Activated T-cell treated with anti-CD3 and anti-CD28 coated beads, Interleukin-2, amount 50 U/mL, for 48 hours (primary cell): ENCODE measurements around the gene PRKAA2.
"Not testable (repeated sequence)": the region's sequence is repeated elsewhere in the genome, so short reads cannot be mapped to it uniquely, and the experiment has no call there.

Source experiments
- DNase-seq, 2 experiments: peaks; one replicate each; pipeline ENCODE4 v3.0.0-alpha.2; 2020

Gene PRKAA2

DNA sequence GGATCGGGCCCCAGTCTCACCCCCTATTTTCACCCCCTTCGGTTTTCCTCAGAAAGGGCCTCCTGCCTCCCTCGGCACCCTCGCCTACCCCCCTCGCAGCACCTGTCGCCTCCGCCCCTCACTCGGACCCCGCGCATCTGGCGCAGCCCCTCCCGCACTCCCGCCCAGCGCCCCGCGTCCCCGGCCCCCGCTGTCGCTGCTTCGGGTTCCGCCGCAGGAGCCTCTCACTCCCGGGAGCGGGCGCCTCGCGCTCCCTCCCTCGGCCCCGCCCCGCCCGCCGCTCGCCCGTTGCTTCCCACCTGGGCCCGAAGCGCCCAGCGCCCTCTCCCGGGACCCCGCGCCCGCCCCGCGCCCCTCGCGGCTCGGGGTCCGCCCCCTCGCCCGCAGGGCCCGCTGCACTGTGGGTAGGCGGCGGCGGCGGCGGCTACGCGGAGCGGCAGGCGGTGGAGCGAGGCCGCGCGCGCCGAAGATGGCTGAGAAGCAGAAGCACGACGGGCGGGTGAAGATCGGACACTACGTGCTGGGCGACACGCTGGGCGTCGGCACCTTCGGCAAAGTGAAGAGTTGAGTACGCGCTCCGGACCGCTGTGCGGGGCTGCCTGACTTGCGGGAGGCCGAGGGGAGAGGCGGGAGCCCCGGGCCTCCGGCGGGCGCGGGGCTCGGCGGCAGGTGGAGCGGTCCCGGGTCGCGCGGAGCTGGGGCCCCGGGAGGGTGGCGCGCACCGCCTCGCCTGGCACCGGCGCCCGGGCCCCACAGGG is at the start of gene PRKAA2:
Gene PRKAA2 (plus strand): TSS at position 396 of the 758 bp plus-strand sequence. CDS start 74 bp downstream, at position 470.
- peak; percentile 17 to 27 for DNase-seq

DNA sequence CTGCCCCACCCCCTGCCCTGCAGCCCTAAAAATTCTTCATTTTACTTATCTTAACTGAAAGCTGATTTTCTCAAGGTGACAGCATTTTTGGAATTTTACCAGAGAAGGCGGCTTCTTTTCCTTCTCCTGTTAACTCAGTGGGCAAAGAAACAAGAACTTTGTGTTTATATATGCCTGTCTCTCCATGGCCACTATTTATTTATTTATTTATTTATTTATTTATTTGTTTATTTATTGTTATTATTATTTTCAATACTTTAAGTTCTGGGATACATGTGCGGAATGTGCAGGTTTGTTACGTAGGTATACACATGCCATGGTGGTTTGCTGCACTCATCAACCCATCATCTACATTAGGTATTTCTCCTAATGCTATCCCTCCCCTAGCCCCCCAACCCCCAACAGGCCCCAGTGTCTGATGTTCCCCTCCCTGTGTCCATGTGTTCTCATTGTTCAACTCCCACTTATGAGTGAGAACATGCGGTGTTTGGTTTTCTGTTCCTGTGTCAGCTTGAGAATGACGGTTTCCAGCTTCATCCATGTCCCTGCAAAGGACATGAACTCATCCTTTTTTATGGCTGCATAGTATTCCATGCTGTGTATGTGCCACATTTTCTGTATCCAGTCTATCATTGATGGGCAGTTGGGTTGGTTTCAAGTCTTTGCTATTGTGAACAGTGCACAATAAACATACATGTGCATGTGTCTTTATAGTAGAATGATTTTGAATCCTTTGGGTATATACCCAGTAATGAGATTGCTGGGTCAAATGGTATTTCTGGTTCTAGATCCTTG is 49.5 kb upstream of the PRKAA2 start:
- not testable (repeated sequence) for DNase-seq

DNA sequence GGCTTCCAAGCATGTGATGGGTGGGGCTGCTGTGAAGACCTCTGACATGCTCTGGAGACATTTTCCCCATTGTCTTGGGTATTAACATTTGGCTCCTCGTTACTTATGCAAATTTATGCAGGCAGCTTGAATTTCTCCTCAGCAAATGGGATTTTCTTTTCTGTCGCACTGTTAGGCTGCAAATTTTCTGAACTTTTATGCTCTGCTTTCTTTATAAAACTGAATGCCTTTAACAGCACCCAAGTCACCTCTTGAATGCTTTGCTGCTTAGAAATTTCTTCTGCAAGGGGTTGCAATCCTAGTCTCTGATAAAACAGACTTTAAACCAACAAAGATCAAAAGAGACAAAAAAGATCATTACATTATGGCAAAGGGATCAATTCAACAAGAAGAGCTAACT is 35.0 kb upstream of the PRKAA2 start:
- DNase-seq = not testable (repeated sequence)

DNA sequence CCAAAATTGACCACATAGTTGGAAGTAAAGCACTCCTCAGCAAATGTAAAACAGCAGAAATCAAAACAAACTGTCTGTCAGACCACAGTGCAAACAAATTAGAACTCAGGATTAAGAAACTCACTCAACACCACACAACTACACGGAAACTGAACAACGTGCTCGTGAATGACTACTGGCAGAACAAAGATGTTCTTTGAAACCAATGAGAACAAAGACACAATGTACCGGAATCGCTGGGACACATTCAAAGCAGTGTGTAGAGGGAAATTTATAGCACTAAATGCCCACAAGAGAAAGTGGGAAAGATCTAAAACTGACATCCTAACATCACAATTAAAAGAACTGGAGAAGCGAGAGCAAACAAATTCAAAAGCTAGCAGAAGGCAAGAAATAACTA is 34.3 kb upstream of the PRKAA2 start:
- not testable (repeated sequence) for DNase-seq

DNA sequence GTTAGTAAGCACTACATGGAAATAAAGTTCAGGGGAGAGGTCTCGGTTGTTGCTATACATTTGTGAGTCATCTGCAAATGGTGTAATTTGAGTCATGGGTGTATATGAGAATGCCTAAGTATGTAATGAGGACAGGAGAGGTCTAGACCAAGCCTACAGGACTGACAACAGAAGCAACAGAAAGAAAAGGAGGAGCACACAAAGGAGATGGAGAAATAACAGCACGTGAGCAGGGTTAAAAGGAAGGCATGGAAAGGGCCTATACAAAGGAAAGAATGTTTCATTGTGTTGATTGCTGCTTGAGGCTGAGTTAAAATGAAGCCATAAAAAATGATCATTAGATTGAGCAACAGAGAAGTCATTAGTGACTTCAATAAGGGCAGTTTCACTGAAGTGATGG is 28.0 kb upstream of the PRKAA2 start:
- no peak for DNase-seq

DNA sequence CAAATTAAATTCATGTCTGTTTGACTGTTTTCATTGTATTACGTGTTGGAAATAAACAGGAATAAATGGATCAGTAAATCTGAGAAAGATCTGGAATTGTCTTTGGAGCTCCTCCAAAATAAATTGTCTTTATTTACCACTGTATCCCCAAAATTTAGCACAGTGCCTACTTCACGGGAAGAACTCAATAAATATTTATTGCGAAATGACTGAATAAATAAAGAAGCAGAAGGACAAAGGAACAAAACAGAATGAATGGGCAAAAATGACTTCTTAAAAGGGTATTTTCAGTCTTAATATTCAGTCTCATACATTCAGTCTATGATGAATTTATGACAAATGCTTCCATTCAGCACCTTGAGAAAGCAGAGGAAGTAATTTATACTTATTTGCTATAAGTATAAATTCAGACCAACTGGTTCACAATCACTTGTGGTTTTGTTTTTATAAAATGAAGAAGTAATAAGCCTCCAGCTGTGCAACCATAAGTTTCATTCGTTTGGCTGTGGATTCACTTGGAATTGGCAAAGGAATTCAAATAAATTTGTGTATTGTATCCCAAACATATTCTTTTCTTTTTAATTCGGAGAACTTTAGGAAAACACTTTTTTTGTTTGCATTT is 19.2 kb upstream of the PRKAA2 start:
- DNase-seq = no peak

DNA sequence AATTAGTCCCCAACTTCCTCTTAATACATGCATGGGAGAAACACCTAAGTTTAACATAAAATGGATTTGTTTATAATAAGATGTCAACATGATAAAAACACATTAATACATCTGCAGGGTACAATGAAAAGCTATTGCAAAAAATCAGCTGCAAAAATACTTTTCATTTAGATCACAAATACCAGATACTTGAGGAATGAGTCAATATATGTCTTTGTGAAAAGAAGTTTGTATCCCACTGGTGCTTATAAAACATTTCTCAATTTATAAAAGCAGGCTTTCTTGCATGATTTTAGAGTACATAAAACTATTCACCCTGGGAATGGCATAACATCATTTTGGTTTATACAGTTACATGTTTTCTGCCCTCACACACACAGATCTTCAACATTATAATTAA is 18.6 kb upstream of the PRKAA2 start:
- no peak for DNase-seq

DNA sequence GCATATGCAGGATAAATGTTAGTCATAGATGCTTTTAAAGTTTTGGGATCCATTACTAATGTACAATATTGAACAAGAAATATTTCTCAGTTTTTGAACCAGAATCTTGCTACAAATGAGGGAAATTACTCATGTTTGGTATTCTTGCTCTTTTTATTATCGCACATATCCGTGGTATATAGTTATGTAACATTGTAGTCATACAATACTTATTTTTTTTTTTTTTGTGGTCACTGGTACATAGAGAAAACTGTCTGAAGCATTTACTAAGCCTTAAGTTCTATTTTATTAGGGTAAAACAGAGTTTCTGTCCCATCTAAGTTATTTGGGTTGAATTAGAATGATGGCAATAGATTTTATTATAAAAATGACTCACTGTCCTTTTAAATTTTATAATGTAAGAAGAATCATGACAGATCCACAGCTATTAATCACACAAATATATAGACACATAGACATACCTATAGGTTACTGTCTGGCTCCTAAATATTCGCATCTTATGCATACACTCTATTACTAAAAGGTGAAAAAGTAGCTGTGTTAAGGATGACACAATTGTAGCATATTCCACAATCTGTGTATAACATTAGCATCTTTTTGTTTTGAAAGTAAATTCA is 18.0 kb upstream of the PRKAA2 start:
- no peak for DNase-seq

DNA sequence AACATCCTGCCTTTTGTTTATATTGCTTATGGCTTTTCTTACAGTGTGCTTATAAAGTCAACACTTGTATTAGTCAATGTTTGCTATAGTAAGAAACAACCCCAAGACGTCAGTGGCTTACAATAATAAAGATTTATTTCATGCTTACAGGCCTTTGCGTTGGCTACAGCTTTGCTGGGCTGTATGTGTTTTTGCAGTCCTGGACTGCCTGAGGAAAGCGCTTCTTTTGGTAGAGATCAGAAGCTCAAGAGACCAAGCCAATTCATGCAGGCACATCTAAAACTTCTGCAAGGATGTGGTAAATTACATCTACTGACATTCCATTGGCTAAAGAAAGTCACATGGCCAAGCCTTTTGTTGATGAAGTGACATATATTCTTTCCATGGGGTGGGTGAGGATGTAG is 17.5 kb upstream of the PRKAA2 start:
- DNase-seq = no peak

DNA sequence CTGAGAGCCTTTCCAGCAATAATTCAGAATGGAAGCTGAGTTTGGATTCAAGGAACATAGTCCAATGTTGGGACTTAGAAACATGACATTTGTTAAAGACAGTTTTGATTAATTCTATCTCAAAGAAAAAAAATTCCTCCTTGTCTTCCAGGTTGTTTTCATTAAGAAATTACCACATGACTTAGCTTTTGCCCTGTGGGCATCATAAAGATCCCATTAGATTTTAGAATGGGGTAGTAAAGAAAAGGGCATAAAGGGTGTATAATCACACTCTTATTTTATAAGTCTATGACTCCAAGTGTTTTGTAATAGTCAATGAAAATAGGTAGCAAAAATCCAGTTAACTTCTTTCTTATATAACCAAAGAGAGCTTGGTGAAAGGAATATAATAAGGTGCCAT is 14.3 kb upstream of the PRKAA2 start:
- no peak for DNase-seq

DNA sequence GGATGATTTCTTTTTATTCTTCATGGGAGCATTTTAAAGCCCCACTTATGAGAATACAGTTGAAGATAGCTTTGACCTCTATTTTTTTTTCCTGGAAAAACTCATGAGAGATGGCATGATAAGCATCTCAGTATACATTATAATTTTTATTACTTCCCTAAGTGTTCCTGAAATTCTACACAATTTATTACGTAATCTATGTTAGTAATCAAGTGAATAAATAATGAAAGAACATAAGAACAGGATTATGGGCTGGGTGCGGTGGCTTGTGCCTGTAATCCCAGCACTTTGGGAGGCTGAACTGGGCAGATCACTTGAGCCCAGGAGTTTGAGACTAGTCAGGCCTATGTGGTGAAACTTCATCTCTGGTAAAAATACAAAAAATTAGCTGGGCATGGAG is 13.2 kb upstream of the PRKAA2 start:
- no peak for DNase-seq

DNA sequence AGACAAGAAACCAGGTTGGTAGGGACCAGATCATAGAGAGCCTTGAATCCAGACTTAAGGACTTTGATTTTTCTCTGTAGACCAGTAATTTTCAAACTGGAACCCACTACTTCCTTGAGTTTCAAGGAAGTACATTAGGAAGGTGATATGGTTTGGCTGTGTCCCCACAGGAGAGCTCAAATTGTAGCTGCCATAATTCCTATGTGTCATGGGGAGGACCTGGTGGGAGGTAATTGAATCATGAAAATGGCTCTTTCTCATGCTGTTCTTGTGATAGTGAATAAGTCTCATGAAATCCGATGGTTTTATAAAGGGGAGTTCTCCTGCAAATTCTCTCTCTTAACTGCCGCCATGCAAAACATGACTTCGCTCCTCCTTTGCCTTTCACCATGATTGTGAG is 10.1 kb upstream of the PRKAA2 start:
- DNase-seq = no peak

DNA sequence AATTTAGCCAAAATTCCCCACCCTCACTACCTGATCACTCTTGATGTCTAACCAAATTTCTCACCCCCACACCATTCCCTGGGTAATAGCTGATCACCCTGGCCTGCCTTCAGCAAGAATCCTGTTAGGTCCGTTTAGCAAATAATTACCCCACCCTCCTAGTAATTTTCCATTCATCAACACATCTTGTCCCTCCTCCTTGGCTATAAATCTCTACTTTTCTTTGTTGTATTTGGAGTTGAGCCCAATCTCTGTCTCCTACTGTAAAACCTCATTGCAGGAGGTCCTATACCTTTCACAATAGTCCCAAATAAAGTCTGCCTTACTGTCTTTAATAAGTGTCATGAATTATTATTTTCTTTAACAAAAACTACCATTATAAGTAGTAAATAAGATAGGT is 6.9 kb upstream of the PRKAA2 start:
- no peak for DNase-seq

DNA sequence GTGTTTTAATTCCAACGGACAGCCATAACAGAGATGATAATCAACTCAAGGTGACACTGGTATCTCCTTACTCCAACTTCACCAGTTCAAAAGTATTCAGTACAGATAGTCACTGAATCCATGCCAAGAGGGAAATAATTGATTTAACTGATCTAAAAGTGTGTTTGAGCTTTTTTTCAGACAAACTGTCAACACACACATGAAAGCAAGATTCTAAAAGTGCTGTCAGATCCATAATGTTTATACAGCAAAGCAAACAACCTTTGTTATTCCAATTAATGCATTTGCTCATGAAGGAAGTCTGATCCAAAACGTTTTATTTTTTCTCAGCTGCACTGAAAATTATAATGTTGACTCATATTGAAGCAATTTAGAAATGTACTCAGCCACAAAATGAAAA is 5.9 kb upstream of the PRKAA2 start:
- no peak for DNase-seq

DNA sequence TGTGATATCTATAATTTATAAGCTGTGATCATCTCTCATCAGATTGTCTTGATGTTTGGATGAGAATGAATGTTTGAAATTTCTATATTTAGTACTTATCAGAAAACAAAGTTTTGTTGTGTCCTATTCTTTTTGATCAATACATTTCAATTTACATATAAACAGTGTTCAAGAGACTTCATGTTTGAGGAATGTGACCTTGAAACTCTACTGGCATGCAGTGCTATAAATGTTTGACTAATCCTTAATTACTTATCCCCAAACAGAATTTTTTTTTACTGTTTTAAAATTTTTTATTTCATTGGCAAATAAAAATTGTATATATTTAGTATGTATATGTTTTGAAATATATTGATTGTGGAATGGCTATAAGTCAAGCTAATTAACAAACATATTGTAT is 1.5 kb upstream of the PRKAA2 start:
- DNase-seq = no peak

DNA sequence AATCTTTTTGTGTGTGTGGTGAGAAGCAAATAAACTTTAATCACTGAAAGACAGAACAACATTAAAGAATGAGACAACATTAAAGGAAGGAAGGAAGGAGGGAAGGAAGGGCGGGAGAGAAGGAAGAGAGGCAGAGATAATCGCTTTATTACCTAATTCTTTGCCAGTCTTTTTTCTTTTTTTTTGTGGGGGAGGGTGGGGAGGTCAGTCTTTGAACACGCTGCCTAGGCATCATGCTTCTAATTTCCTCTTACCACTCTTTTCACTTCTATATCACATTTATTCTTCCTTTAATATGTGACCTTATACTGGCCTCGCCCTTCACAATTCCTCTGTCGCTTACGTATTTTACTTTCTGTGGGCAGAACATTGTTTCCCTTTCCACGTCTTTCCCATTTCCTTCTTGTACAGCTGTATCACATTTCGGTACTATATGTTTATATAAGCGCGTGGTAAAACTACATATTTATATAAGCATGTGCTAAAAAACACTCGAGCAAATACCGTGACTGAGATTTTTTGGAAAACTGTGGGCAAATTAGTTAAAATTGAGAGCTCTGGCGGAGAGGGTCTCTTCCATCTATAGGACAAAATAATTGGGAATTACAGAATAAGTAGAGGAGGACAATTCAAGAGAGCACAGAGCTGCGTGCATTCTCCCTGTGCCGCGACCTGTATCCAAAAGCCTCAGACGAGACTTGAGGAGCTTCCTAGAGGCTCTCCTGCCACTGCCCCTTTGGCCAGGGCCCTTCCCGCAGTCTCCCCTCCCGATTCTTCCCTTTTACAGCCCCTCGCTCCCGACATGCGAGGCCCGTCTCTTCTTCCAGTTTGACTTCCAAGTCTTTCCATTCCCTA is 823 bp upstream of the PRKAA2 start:
- DNase-seq = no peak

DNA sequence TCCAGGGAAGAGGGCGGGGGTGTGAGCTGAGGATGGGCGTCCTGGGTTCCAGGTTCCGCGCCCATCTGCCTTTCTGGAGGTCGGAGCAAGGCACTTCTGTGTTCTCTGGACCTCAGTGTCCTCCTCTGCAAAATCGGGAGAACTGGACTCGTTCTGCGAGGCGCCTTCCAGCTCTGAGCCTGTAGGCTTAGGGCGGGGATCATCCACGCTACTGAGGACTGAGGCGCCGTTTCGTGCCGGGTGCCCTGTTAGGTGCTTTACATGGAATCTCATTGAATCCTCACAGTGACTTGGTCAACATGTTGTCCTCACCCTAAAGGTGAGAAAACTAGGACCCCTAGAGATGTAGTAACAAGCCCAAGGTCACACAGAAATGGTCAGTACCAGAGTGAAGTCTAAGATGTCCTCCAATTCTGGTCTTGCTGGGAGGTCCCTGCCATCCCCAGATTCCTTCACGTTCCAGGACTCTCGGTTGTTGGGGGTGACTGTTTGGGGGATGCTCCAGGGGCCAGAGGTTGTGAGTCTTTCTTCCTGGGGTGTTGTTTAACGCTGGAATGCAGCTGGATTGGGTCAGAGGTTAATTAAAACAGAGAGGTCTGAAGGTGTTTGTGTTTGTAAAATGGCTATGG is 677 bp downstream of the PRKAA2 start:
- peak; percentile 15 to 19 for DNase-seq

DNA sequence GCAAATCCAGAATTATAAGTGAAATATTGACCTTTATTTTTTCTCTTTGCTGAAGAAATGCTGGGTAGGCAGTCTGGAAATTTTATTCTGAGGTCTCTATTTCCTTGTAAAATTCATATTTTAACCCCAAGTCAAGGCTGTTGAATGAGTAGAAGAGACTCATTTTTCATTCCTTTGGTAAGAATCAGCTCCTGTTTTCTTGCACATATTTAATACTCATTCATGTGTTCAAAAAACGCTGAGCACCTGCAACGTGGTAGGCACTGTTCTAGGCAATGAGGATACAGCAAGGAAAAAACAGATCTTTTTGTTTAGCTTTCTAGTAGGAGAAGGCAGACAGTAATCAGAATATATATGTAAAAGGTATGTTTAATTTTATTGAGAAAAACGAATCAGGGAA is 1.5 kb downstream of the PRKAA2 start:
- no peak for DNase-seq

DNA sequence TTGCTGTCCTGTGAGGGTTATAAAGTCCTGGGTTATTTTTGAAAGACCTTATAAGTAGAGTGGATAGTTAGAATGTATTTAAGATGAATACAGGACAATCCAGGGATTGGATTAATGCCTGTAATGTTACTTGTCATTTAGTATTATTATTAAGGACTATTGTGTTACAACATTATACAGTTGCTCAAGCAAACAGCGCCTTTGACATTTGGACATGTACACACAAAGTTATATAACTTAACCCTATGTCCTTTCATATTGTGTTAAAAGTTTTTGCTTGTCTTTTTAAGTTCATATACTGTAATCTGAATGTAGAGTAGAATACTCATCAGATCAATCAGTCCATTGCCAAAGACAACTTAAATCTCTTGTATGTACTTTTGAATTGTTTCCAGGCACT is 2.0 kb downstream of the PRKAA2 start:
- DNase-seq = no peak

DNA sequence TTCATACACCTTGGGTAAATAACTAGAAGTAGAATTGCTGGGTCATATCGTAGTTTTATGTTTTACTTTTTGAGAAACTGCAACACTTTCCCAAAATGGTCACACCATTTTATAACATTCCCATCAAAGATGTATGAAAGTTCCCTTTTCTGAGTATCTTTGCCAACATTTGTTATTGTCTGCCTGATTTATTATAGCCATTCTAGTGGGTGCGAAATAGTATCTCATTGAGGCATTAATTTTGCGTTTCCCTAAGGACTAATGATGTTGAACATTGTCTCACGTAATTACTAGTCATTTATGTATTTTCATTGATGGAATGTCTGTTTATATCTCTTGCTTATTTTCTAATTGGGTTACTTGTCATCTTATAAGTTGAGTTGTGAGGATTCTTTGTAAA is 3.4 kb downstream of the PRKAA2 start:
- no peak for DNase-seq

DNA sequence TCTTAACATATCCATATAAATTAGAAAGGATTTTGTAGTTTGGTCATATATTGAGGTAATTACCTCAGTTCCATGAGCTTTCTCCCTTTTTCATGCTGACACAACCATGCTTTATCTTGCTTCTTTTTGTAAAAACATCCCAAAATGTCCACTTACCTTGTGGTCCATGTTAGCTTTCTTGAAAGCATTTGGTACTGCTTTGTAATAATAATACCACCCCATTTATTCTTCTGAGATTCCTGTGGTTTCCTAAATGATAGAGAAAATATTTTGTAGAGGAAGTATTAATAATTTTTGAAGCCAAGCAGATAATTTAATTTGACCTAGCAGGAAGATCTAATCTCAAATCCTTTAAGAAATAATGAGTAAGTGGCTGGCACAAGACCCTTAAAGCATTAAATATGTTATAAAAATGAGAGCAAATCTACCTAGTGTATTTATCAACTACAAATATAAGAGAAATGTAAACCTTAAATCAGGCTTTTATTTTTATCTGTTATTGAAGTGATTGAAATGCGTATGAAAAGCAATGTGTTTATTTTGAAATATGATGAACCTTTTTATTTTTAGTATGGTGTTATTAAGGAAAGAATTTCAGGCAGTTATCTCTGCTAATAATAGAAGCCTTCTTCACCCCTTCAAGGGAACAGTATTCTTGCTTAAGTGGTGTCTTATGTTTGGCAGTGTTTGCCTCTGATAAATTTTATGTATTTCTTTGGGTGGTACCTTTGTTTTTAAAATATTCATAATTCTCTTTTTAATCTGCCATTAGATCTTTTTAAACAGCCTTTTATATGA is 9.2 kb downstream of the PRKAA2 start:
- DNase-seq = no peak
